IMR-90 (cell line): ENCODE results near the gene HDHD3. TPM values are rescaled to one million over a fixed set of nuclear protein-coding genes. Genes with fewer than 3 reads are reported as not detected.

ENCODE experiments used
- ATAC-seq: fragments of 200-7000 bp; cut with Tn5 transposase; 2 replicates; pipeline ENCODE4 v1.9.1; 2020; ENCODE audit warnings: low read depth, mild to moderate bottlenecking, moderate library complexity
- BruUV-seq: library from RNA; stranded (reverse); fragments of 400-500 nt; replicated peaks from 2 replicates; lab custom pipeline; 2021; lab: Mats Ljungman, UMichigan
- CTCF ChIA-PET: fragments of 300-600 bp; formaldehyde crosslinking; extraction: SDS; loops from one replicate; lab custom pipeline; 2021; ENCODE audit warnings: antibody characterized with exemption; lab: Yijun Ruan, JAX
- POLR2A ChIA-PET: fragments of 300-600 bp; sonication (Branson Sonifier 250); formaldehyde crosslinking; loops from one replicate; lab custom pipeline; 2022; ENCODE audit warnings: antibody characterized with exemption; ENCODE audit not compliant: unreplicated experiment; lab: Charles Lee
- DNase-seq: peaks from one replicate; pipeline ENCODE4 v3.0.0; 2013
- H2AFZ ChIP-seq: replicated peaks from 2 replicates; pipeline ENCODE3; 2013; ENCODE audit warnings: low read length, mild to moderate bottlenecking; ENCODE audit not compliant: poor library complexity
- H2AK5ac ChIP-seq: 2 replicates; pipeline ENCODE4 v1.6.1; 2013; ENCODE audit warnings: low read depth, low read length, inconsistent platforms
- H2AK9ac ChIP-seq: replicated peaks from 2 replicates; pipeline ENCODE3; 2013; ENCODE audit warnings: mild to moderate bottlenecking, low read depth, low read length, moderate library complexity; ENCODE audit not compliant: poor library complexity
- H2BK120ac ChIP-seq: 2 replicates; pipeline ENCODE4 v1.6.1; 2013; ENCODE audit warnings: low read depth, low read length, inconsistent platforms
- H2BK15ac ChIP-seq: 3 replicates; pipeline ENCODE4 v1.6.1; 2013; ENCODE audit warnings: low read depth, low read length, inconsistent platforms
- H2BK20ac ChIP-seq: 2 replicates; pipeline ENCODE4 v1.6.1; 2013; ENCODE audit warnings: low read depth, mild to moderate bottlenecking, inconsistent platforms, low read length, moderate library complexity
- H2BK5ac ChIP-seq: 2 replicates; pipeline ENCODE4 v1.6.1; 2013; ENCODE audit warnings: mild to moderate bottlenecking, low read depth, low read length, inconsistent platforms; ENCODE audit not compliant: poor library complexity, severe bottlenecking
- H3K14ac ChIP-seq: replicated peaks from 2 replicates; pipeline ENCODE4 v1.6.1; 2013; ENCODE audit warnings: low read depth, low read length, inconsistent platforms
- H3K18ac ChIP-seq: 2 replicates; pipeline ENCODE4 v1.6.1; 2013; ENCODE audit warnings: low read depth, low read length, control low read depth
- H3K23ac ChIP-seq: 2 replicates; pipeline ENCODE4 v1.6.1; 2013; ENCODE audit warnings: low read depth, low read length, inconsistent platforms
- H3K27ac ChIP-seq: 2 replicates; pipeline ENCODE4 v1.5.1; 2013; ENCODE audit warnings: mild to moderate bottlenecking, control low read depth, low read length; ENCODE audit not compliant: insufficient read depth
- H3K27me3 ChIP-seq: 2 replicates; pipeline ENCODE4 v1.6.1; 2013; ENCODE audit warnings: low read length; ENCODE audit not compliant: control insufficient read depth, insufficient read depth
- H3K36me3 ChIP-seq: 2 replicates; pipeline ENCODE4 v1.6.1; 2013; ENCODE audit warnings: low read length, mixed read lengths; ENCODE audit not compliant: control insufficient read depth, insufficient read depth
- H3K4ac ChIP-seq: 2 replicates; pipeline ENCODE4 v1.6.1; 2013; ENCODE audit warnings: low read depth, low read length, inconsistent platforms
- H3K4me1 ChIP-seq: 2 replicates; pipeline ENCODE4 v1.6.1; 2013; ENCODE audit warnings: low read length, mixed read lengths; ENCODE audit not compliant: control insufficient read depth, insufficient read depth
- H3K4me2 ChIP-seq: 2 replicates; pipeline ENCODE4 v1.6.1; 2013; ENCODE audit warnings: low read depth, mild to moderate bottlenecking, control low read depth, low read length, moderate library complexity
- H3K4me3 ChIP-seq: 2 replicates; pipeline ENCODE4 v1.5.1; 2013; ENCODE audit warnings: low read depth, mild to moderate bottlenecking, control low read depth, low read length, moderate library complexity; ENCODE audit not compliant: insufficient read depth
- H3K56ac ChIP-seq: 2 replicates; pipeline ENCODE4 v1.6.1; 2013; ENCODE audit warnings: low read length, inconsistent platforms; ENCODE audit not compliant: insufficient read depth; ENCODE audit errors: extremely low read depth
- H3K79me1 ChIP-seq, 2 experiments: 2 replicates each; pipeline ENCODE4 v1.6.1; 2013; ENCODE audit warnings: low read length in 2 of 2, inconsistent platforms in 1 of 2, low read depth in 1 of 2
- H3K9ac ChIP-seq: 2 replicates; pipeline ENCODE4 v1.6.1; 2013; ENCODE audit warnings: low read depth, low read length, control low read depth
- H3K9me1 ChIP-seq: 2 replicates; pipeline ENCODE4 v1.6.1; 2013; ENCODE audit warnings: low read length, inconsistent platforms; ENCODE audit not compliant: insufficient read depth
- H3K9me3 ChIP-seq: 2 replicates; pipeline ENCODE4 v1.6.1; 2013; ENCODE audit warnings: low read length; ENCODE audit not compliant: control insufficient read depth, insufficient read depth
- H4K20me1 ChIP-seq: 2 replicates; pipeline ENCODE4 v1.6.1; 2013; ENCODE audit warnings: low read length, inconsistent platforms; ENCODE audit not compliant: insufficient read depth
- H4K5ac ChIP-seq: 2 replicates; pipeline ENCODE4 v1.6.1; 2013; ENCODE audit warnings: mild to moderate bottlenecking, low read depth, low read length, control low read depth
- H4K8ac ChIP-seq, 2 experiments: 2 replicates each; pipeline ENCODE4 v1.6.1; 2013; ENCODE audit warnings: low read depth in 2 of 2, low read length in 2 of 2, control low read depth in 1 of 2, inconsistent platforms in 1 of 2
- H4K91ac ChIP-seq: 2 replicates; pipeline ENCODE4 v1.6.1; 2013; ENCODE audit warnings: low read depth, low read length, inconsistent platforms; ENCODE audit not compliant: insufficient read depth
- RCOR1 ChIP-seq: IDR thresholded peaks from 2 replicates; pipeline ENCODE4 v1.6.1; 2012; ENCODE audit warnings: mild to moderate bottlenecking, low read length, improper control_type of control experiment; ENCODE audit not compliant: insufficient replicate concordance
- WGBS, 2 experiments: methylation state at CpG; one replicate each; pipeline versions ENCODE4 v1.1.5 to v1.1.7; 2013; ENCODE audit warnings: missing lambda C conversion rate in 2 of 2; ENCODE audit not compliant: insufficient read length in 1 of 2; ENCODE audit errors: extremely low coverage in 2 of 2; 5-methylcytosine and 5-hydroxymethylcytosine counted together
- dilution Hi-C: fragments of 300-500 bp; cut with HindIII; formaldehyde crosslinking; loops from one replicate; pipeline ENCODE4 v1.14.3; 2018; ENCODE audit warnings: low sequenced_read_pairs; ENCODE audit not compliant: unreplicated experiment
- in situ Hi-C: fragments of 300-500 bp; cut with MboI; formaldehyde crosslinking; loops from 3 replicates; pipeline ENCODE4 v1.14.3; 2019; ENCODE audit warnings: low sequenced_read_pairs, inconsistent platforms, mixed read lengths
- intact Hi-C: fragments of 100-400 bp; cut with micrococcal nuclease; formaldehyde crosslinking; loops from 2 replicates; pipeline ENCODE4 v1.10.0; 2022
- polyA plus RNA-seq, 3 experiments: library from polyadenylated mRNA; depleted of rRNA; stranded (reverse); fragments of >200 nt; gene quantifications; 2 replicates each; pipeline ENCODE4 v1.2.3, GENCODE V29; 2012; ENCODE audit warnings: low replicate concordance in 1 of 3
- total RNA-seq: library from RNA; depleted of rRNA; stranded (reverse); fragments of >200 nt; gene quantifications from 2 replicates; pipeline ENCODE4 v1.2.3, GENCODE V29; 2012

Gene HDHD3
- total and polyA plus RNA-seq, 2 of the 4 experiments (the other 2 are of a cell fraction): 7.0 to 8.6 TPM

GRCh38 chr9:113364951-113365350 is 11.8 kb downstream of the HDHD3 start:
- Histone ChIP-seq H4K20me1 (no peaks in the 10 kb centered on the region), H3K9ac (no peak overlapping the region), H3K14ac (no peak overlapping the region), H3K23ac (no peak overlapping the region), H2BK20ac (no peak overlapping the region), H2BK120ac (no peak overlapping the region), H2AFZ (no peak overlapping the region), H2AK5ac (no peak overlapping the region), H3K27me3 (peaks cover 23% of the 10 kb centered on the region), H3K9me3 (no peaks in the 10 kb centered on the region), H4K8ac (no peak overlapping the region), H3K36me3 (no peaks in the 10 kb centered on the region), H3K4ac (no peak overlapping the region), H3K4me3 (no peak overlapping the region), H4K5ac (no peak overlapping the region), H3K4me1 (no peaks in the 10 kb centered on the region), H3K18ac (no peak overlapping the region), H2BK15ac (no peak overlapping the region), H3K4me2 (no peak overlapping the region), H4K91ac (no peak overlapping the region), H3K56ac (no peak overlapping the region), H2BK5ac (no peak overlapping the region), H3K9me1 (no peaks in the 10 kb centered on the region; the same call in 1 of the 2 replicates), H3K27ac (no peak overlapping the region), H2AK9ac (no peak overlapping the region), H3K79me1 (no peaks in the 10 kb centered on the region)
- no peak for ATAC-seq
- intact Hi-C loops (no loop called here), dilution Hi-C loops (no loop called here), in situ Hi-C loops (no loop called here)
- CTCF ChIA-PET: interaction anchor here (0.6 to 1.0 kb wide), 3 partner anchors 8 to 431 kb away, joined by 3 to 4 read pairs (median 3); partner anchors contain the start of gene ALAD
- WGBS, 2 experiments: no CpG with 5 or more reads among the region's 1 CpG
- no TSS peak for BruUV-seq
- TF ChIP-seq RCOR1: no peak
- POLR2A ChIA-PET: no interaction called here
- DNase-seq: no peak
